Measurements from ENCODE around the gene SCT. TPM values are rescaled to one million over a fixed set of nuclear protein-coding genes. Genes with fewer than 3 reads are reported as not detected.

Gene SCT
- total and polyA plus RNA-seq, 4 donors, result 0.88 to 1.4 TPM; not detected in 2

- DNase-seq (ENCODE audit: low read depth in 4 of 6, low spot score in 6 of 6), result peak in 1 of 6 donors; percentile 16
- H3K36me3 ChIP-seq (ENCODE audit: control insufficient read depth, insufficient read depth, low read length), result peaks cover 35% of the 10 kb centered on the region
- no peaks in the 10 kb centered on the region for H3K9me3 ChIP-seq (ENCODE audit: control insufficient read depth, insufficient read depth, low read length)
- no peak overlapping the region for H3K4me3 ChIP-seq (ENCODE audit: low read depth, low read length)
- H3K27ac ChIP-seq (ENCODE audit: low read depth, low read length), result no peak overlapping the region
- 21% methylated on average over 50 of the region's 55 CpGs for WGBS (ENCODE audit: insufficient coverage)
- H3K4me1 ChIP-seq (ENCODE audit: control insufficient read depth, insufficient read depth, low read length), result peaks cover 38% of the 10 kb centered on the region
- H3K27me3 ChIP-seq (ENCODE audit: control insufficient read depth, insufficient read depth, low read length), result peaks cover 52% of the 10 kb centered on the region
Measured at GRCh38 chr11:637593-638521, 10.9 kb upstream of the SCT start.

DNA sequence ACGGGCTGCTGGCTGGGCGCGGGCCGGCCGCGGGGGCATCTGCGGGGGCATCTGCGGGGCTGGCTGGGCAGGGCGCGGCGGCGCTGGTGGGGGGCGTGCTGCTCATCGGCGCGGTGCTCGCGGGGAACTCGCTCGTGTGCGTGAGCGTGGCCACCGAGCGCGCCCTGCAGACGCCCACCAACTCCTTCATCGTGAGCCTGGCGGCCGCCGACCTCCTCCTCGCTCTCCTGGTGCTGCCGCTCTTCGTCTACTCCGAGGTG, 10.3 kb upstream of the SCT start:
- H3K4me3 ChIP-seq (ENCODE audit: low read depth, low read length), result no peak overlapping the region
- H3K9me3 ChIP-seq (ENCODE audit: control insufficient read depth, insufficient read depth, low read length), result no peaks in the 10 kb centered on the region
- peaks cover 52% of the 10 kb centered on the region for H3K27me3 ChIP-seq (ENCODE audit: control insufficient read depth, insufficient read depth, low read length)
- 2% methylated on average over 34 of the region's 34 CpGs for WGBS (ENCODE audit: insufficient coverage)
- H3K36me3 ChIP-seq (ENCODE audit: control insufficient read depth, insufficient read depth, low read length), result peaks cover 32% of the 10 kb centered on the region
- DNase-seq (ENCODE audit: low read depth in 4 of 6, low spot score in 6 of 6), result no peak
- H3K27ac ChIP-seq (ENCODE audit: low read depth, low read length), result no peak overlapping the region
- H3K4me1 ChIP-seq (ENCODE audit: control insufficient read depth, insufficient read depth, low read length), result peaks cover 38% of the 10 kb centered on the region

- DNase-seq (ENCODE audit: low read depth in 4 of 6, low spot score in 6 of 6), result peak in 1 of 6 donors; percentile 28
- 7% methylated on average over 100 of the region's 100 CpGs for WGBS (ENCODE audit: insufficient coverage)
- Histone ChIP-seq H3K4me1 (ENCODE audit: control insufficient read depth, insufficient read depth, low read length) (peaks cover 38% of the 10 kb centered on the region), H3K4me3 (ENCODE audit: low read depth, low read length) (no peak within 1 kb of the TSS), H3K27me3 (ENCODE audit: control insufficient read depth, insufficient read depth, low read length) (peaks cover 52% of the 10 kb centered on the region), H3K27ac (ENCODE audit: low read depth, low read length) (no peak within 1 kb of the TSS), H3K9me3 (ENCODE audit: control insufficient read depth, insufficient read depth, low read length) (no peaks in the 10 kb centered on the region), H3K36me3 (ENCODE audit: control insufficient read depth, insufficient read depth, low read length) (peaks cover 27% of the 10 kb centered on the region)
Measured at GRCh38 chr11:636511-637332, 9.7 kb upstream of the SCT start, which contains the start of gene DRD4. Gene DRD4 (plus strand): TSS chr11:637269. CDS start chr11:637305, 36 bp downstream.

DNA sequence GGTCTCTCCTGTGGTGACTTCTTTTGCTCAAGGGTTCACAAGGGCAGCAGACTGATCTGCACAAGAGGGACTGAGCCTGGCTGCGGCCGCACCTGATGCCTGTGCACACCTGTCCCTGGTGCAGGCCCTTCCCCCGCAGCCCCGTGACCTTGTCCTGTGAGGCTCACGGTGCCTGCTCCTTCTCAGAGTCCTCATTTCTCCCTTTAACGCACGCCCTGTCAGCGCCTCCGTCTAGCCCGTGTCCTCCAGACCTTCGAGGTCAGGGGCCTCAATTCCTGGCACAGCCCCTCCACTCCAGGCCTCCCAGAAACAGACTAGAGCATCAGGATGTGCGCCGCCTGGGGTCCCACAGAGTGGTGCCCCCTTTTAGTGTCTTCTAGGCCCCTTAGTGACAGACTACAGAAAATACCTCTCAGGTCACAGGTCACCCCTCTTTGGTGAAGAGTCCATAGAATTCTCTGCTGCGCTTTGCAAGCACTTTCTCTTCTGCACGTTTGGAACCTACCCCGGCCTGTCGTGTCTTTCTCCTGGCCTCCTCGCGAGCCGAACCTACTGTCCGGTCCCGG, 9.0 kb upstream of the SCT start:
- WGBS (ENCODE audit: insufficient coverage), result 47% methylated on average over 22 of the region's 22 CpGs
- Histone ChIP-seq H3K4me1 (ENCODE audit: control insufficient read depth, insufficient read depth, low read length) (peaks cover 35% of the 10 kb centered on the region), H3K36me3 (ENCODE audit: control insufficient read depth, insufficient read depth, low read length) (peaks cover 22% of the 10 kb centered on the region), H3K27me3 (ENCODE audit: control insufficient read depth, insufficient read depth, low read length) (peaks cover 49% of the 10 kb centered on the region), H3K9me3 (ENCODE audit: control insufficient read depth, insufficient read depth, low read length) (no peaks in the 10 kb centered on the region), H3K27ac (ENCODE audit: low read depth, low read length) (no peak overlapping the region), H3K4me3 (ENCODE audit: low read depth, low read length) (no peak overlapping the region)
- peak in 1 of 6 donors; percentile 1 for DNase-seq (ENCODE audit: low read depth in 4 of 6, low spot score in 6 of 6)

- H3K27me3 ChIP-seq (ENCODE audit: control insufficient read depth, insufficient read depth, low read length), result peaks cover 29% of the 10 kb centered on the region
- peaks cover 11% of the 10 kb centered on the region for H3K36me3 ChIP-seq (ENCODE audit: control insufficient read depth, insufficient read depth, low read length)
- no peak for DNase-seq (ENCODE audit: low read depth in 4 of 6, low spot score in 6 of 6)
- H3K4me1 ChIP-seq (ENCODE audit: control insufficient read depth, insufficient read depth, low read length), result no peaks in the 10 kb centered on the region
- 100% methylated on average over 1 of the region's 5 CpGs for WGBS (ENCODE audit: insufficient coverage)
- H3K4me3 ChIP-seq (ENCODE audit: low read depth, low read length), result no peak overlapping the region
- H3K9me3 ChIP-seq (ENCODE audit: control insufficient read depth, insufficient read depth, low read length), result no peaks in the 10 kb centered on the region
- no peak overlapping the region for H3K27ac ChIP-seq (ENCODE audit: low read depth, low read length)
Measured at GRCh38 chr11:630871-631270, 3.9 kb upstream of the SCT start.

- Histone ChIP-seq H3K4me3 (ENCODE audit: low read depth, low read length) (no peak overlapping the region), H3K4me1 (ENCODE audit: control insufficient read depth, insufficient read depth, low read length) (no peaks in the 10 kb centered on the region), H3K27me3 (ENCODE audit: control insufficient read depth, insufficient read depth, low read length) (peaks cover 39% of the 10 kb centered on the region), H3K36me3 (ENCODE audit: control insufficient read depth, insufficient read depth, low read length) (peaks cover 27% of the 10 kb centered on the region), H3K9me3 (ENCODE audit: control insufficient read depth, insufficient read depth, low read length) (no peaks in the 10 kb centered on the region), H3K27ac (ENCODE audit: low read depth, low read length) (no peak overlapping the region)
- WGBS (ENCODE audit: insufficient coverage), result 46% methylated on average over 6 of the region's 10 CpGs
- no peak for DNase-seq (ENCODE audit: low read depth in 4 of 6, low spot score in 6 of 6)
Measured at GRCh38 chr11:629237-629583, 2.2 kb upstream of the SCT start.

GRCh38 chr11:628056-628455, 1.1 kb upstream of the SCT start:
- H3K27me3 ChIP-seq (ENCODE audit: control insufficient read depth, insufficient read depth, low read length), result peaks cover 43% of the 10 kb centered on the region
- H3K9me3 ChIP-seq (ENCODE audit: control insufficient read depth, insufficient read depth, low read length), result no peaks in the 10 kb centered on the region
- H3K4me1 ChIP-seq (ENCODE audit: control insufficient read depth, insufficient read depth, low read length), result no peaks in the 10 kb centered on the region
- no peak overlapping the region for H3K4me3 ChIP-seq (ENCODE audit: low read depth, low read length)
- peaks cover 38% of the 10 kb centered on the region for H3K36me3 ChIP-seq (ENCODE audit: control insufficient read depth, insufficient read depth, low read length)
- no peak for DNase-seq (ENCODE audit: low read depth in 4 of 6, low spot score in 6 of 6)
- 90% methylated on average over 30 of the region's 31 CpGs for WGBS (ENCODE audit: insufficient coverage)
- no peak overlapping the region for H3K27ac ChIP-seq (ENCODE audit: low read depth, low read length)

GRCh38 chr11:627308-627576, 261 bp upstream of the SCT start:
- Histone ChIP-seq H3K4me3 (ENCODE audit: low read depth, low read length) (no peak overlapping the region), H3K27me3 (ENCODE audit: control insufficient read depth, insufficient read depth, low read length) (peaks cover 43% of the 10 kb centered on the region), H3K4me1 (ENCODE audit: control insufficient read depth, insufficient read depth, low read length) (no peaks in the 10 kb centered on the region), H3K9me3 (ENCODE audit: control insufficient read depth, insufficient read depth, low read length) (no peaks in the 10 kb centered on the region), H3K27ac (ENCODE audit: low read depth, low read length) (no peak overlapping the region), H3K36me3 (ENCODE audit: control insufficient read depth, insufficient read depth, low read length) (peaks cover 38% of the 10 kb centered on the region)
- WGBS (ENCODE audit: insufficient coverage), result 27% methylated on average over 12 of the region's 28 CpGs
- DNase-seq (ENCODE audit: low read depth in 4 of 6, low spot score in 6 of 6), result no peak

DNA sequence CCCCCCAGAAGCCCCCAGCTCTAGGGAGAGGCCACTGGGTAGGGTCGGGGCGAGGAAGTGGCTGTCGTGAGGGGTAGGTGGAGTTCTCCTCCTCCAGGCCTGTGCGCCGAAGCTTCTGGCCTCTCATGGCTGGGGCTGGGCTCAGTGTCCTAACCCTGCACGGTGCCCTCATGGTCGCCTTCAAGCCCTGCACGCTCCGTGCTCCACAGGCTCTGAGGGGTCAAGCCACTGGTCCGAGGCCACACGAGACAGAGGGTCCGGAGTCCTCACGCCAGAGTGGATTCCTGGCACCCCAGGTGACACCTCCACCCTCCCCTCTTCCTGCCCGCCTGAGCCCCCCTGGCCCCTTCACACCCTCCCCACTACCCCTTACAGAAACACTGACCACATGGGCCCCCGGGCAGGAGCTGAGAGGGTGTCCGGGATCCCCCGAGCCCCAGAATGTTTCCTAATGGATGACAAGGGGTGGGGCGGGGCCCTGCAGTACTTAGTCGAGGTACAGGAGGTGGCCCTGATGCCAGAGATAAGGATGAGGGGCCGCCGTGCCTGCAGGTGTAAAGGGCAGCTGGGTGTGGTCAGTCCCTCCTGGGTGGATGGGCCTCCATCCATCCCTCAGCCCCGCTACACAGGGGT, 1.2 kb downstream of the SCT start:
- peaks cover 49% of the 10 kb centered on the region for H3K36me3 ChIP-seq (ENCODE audit: control insufficient read depth, insufficient read depth, low read length)
- no peaks in the 10 kb centered on the region for H3K9me3 ChIP-seq (ENCODE audit: control insufficient read depth, insufficient read depth, low read length)
- H3K4me3 ChIP-seq (ENCODE audit: low read depth, low read length), result no peak overlapping the region
- DNase-seq (ENCODE audit: low read depth in 4 of 6, low spot score in 6 of 6), result no peak
- 73% methylated on average over 19 of the region's 22 CpGs for WGBS (ENCODE audit: insufficient coverage)
- peaks cover 43% of the 10 kb centered on the region for H3K27me3 ChIP-seq (ENCODE audit: control insufficient read depth, insufficient read depth, low read length)
- H3K27ac ChIP-seq (ENCODE audit: low read depth, low read length), result no peak overlapping the region
- H3K4me1 ChIP-seq (ENCODE audit: control insufficient read depth, insufficient read depth, low read length), result peaks cover 3% of the 10 kb centered on the region
